Omental fat pad (tissue), 4 donors: ENCODE data around the gene BCL11B. TPM values are rescaled to one million over a fixed set of nuclear protein-coding genes. Genes with fewer than 3 reads are reported as not detected.
A peak's percentile ranks its signal among the peaks of the same experiment; 100 is the strongest.

Source experiments
- ATAC-seq: fragments of 150-250 bp; one replicate; pipeline ENCODE4 v1.9.1; 2016; ENCODE audit warnings: mild to moderate bottlenecking, moderate library complexity; ENCODE audit not compliant: low FRiP score
- DNase-seq: peaks from one replicate; pipeline ENCODE4 v3.0.0-alpha.2; 2019; ENCODE audit warnings: low spot score
- total RNA-seq, 4 donors: library from RNA; depleted of rRNA; stranded (reverse); fragments of >200 nt; gene quantifications; one replicate each; pipeline ENCODE4 v1.1.0, GENCODE V29; 2016
- TF ChIP-seq, protein P1 (sequence below), 3 donors: fragments of 450-650 bp; IDR thresholded peaks; one replicate each; pipeline ENCODE4 v1.5.1; 2016 to 2017; ENCODE audit warnings: antibody characterized with exemption in 3 of 3, mild to moderate bottlenecking in 3 of 3, moderate library complexity in 2 of 3

The BCL11B gene
- total RNA-seq, 4 donors from 2014 or later = 0.56 to 2.0 (median 0.77) TPM

DNA sequence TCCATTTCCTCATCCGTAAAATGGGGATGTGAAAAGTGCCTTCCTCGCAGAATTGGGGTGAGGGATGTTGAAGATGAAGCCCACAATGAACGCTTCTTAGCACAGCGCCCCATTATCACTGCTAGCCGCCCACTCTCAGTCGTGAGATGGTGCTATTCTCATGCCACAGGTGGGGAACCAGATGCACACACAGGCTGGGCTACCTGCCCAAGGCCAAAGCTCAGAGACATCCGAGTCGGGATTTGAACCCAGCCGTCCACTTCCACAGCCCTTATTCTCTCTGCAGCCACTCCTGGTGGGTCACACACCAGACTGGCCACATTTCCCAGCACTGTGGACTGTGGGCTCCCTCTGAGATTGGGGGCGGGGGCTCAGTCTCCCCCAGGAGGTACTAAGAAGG lies 55.8 kb downstream of the BCL11B start:
- no peak for DNase-seq
- TF ChIP-seq, protein P1, sequence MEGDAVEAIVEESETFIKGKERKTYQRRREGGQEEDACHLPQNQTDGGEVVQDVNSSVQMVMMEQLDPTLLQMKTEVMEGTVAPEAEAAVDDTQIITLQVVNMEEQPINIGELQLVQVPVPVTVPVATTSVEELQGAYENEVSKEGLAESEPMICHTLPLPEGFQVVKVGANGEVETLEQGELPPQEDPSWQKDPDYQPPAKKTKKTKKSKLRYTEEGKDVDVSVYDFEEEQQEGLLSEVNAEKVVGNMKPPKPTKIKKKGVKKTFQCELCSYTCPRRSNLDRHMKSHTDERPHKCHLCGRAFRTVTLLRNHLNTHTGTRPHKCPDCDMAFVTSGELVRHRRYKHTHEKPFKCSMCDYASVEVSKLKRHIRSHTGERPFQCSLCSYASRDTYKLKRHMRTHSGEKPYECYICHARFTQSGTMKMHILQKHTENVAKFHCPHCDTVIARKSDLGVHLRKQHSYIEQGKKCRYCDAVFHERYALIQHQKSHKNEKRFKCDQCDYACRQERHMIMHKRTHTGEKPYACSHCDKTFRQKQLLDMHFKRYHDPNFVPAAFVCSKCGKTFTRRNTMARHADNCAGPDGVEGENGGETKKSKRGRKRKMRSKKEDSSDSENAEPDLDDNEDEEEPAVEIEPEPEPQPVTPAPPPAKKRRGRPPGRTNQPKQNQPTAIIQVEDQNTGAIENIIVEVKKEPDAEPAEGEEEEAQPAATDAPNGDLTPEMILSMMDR (IDR thresholded peaks at IDR 0.05) = no peak
- ATAC-seq = peak; percentile 21

DNA sequence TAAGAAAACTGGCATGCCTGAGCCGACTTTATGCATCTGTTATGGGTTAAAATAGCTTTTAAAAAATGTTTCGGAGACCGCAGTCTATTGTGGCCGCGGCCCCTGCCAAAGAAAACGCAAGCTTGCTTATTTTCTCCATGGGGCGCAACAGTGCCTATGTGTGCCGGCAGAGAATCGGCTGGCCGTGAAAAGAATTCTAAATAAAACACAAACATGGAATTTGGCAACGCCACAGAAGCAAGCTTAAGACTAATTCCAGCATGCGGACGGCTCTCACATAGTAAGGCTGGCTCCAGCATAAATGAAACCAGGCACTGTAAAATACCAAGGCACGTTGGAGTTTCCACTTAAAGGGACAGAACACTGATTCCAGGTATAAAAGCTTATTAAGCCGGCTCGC lies 56.7 kb downstream of the BCL11B start:
- DNase-seq (no peak), ATAC-seq (no peak)
- TF ChIP-seq, protein P1 (IDR thresholded peaks at IDR 0.05) = no peak

DNA sequence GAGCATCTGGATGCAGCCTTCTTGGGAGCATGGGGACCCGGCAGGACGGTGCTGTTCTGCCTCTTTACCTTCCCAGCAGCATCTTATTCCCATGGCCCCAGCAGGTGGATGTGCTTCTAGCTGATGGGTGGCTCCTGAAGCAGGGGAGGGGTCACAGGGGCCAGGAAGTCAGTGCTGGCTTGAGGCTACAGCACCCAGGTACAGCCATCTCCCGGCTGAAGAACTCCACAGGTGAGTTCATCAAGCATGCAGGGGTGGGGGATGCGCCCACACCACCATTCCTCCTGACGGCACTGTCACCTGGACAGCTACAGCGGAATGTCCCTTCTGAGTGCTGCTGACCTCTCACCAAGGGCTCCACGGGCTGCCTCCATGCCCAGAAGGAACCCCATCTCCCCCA lies 57.3 kb downstream of the BCL11B start:
- TF ChIP-seq, protein P1 (IDR thresholded peaks at IDR 0.05) = no peak

DNA sequence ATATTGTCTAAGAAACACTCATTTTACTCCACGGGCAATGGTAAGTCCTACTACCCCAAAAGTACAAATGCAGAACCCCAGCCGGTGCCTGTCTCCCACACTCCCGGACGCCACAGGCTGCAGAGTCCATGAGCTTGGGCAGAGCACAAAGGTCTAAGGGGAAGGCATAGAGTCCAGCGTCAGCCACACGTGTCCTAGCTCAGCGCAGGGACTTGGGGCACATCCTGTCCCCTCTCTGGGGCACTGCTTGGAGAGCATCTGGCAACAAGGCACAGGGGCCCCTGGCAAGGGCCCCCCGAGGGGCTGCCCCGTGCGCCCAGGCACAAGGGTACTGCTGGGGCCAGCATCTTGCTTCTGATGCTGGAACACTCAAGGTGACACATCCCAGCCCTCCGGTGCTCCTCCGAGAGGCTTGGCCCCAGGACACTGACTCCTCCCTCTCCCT lies 58.4 kb downstream of the BCL11B start:
- no peak for DNase-seq
- ATAC-seq = no peak
- TF ChIP-seq, protein P1 (IDR thresholded peaks at IDR 0.05) = no peak

More for the DNA sequence above, 57.3 kb downstream of the BCL11B start:
- ATAC-seq (no peak), DNase-seq (no peak)

DNA sequence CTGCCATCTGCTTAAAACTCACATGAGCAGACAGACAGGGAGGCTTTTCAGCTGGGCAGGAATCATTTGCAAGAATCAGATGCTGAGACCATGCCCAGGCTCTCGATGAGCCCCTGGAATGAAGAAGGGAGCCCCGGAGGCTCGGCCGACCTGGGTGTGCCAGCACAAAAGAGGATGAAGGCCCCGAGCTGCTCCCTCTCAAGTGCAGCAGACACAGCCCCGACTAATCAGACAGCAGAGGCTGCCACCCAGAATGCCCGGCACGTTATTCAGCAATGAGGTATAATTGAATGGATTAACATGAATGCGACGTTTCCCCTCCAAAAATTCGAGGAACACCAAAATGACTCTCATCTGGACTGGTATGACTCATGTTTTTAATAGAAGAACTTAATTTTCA lies 58.9 kb downstream of the BCL11B start:
- ATAC-seq (no peak), DNase-seq (no peak)

DNA sequence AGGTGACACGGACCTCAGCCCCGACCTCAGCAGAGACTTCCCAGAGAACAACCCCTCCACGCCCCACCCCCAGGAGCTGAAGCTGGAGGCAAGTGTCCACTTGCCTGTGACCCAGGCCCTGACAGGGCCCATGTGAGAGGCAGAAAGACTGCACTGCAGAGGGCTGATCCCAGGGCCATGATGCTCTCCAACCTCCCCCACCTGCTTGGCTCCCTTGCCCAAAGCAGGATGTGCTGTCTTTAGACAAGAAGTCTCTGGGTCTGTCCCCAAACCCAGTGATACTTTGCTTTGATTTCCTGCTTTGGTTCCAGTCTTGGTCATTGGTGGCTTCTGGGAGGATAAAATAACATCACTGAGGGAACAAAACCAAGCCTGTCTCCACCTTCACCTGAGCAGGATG lies 59.4 kb downstream of the BCL11B start:
- DNase-seq (no peak), ATAC-seq (no peak)
- TF ChIP-seq, protein P1 (IDR thresholded peaks at IDR 0.05) = no peak

More for the DNA sequence above, 58.9 kb downstream of the BCL11B start:
- TF ChIP-seq, protein P1 (IDR thresholded peaks at IDR 0.05) = no peak

DNA sequence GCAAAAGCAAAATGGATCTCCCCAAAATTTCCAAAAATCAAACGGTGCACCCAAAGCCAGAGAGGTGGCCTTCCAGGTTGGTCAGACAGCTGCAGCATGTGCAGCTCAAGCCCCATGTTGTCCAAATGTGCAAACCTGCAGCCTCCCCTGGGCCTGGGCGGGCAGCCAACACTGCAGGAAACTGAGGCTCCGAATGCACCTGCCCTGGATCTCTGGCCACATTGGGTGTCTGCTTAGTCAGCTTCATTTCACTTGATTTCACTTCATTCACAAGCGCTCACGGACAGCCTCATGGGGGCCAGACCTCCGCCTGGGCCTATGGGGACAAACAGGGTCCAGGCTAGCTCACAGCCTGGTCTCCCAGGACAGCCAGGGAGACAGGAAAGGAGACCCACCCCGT lies 59.8 kb downstream of the BCL11B start:
- ATAC-seq (no peak), DNase-seq (no peak)
- TF ChIP-seq, protein P1 (IDR thresholded peaks at IDR 0.05) = no peak
